IPS-11a (cell line): ENCODE measurements around the gene PGAP3.
"Not testable (repeated sequence)": the region's sequence is repeated elsewhere in the genome, so short reads cannot be mapped to it uniquely, and the experiment has no call there.

Experiments used
- H3K4me3 ChIP-seq: one replicate; pipeline ENCODE4 v1.5.1; 2013; ENCODE audit warnings: low read depth, low read length, control low read depth

The PGAP3 gene

GRCh38 chr17:39716073-39716818 lies 28.4 kb upstream of the PGAP3 start:
- no peak overlapping the region for H3K4me3 ChIP-seq

GRCh38 chr17:39715375-39716072 lies 27.7 kb upstream of the PGAP3 start:
- H3K4me3 ChIP-seq = no peak overlapping the region

GRCh38 chr17:39714234-39714633 lies 26.4 kb upstream of the PGAP3 start:
- no peak overlapping the region for H3K4me3 ChIP-seq

GRCh38 chr17:39711851-39712250 lies 24.0 kb upstream of the PGAP3 start:
- no peak overlapping the region for H3K4me3 ChIP-seq

DNA sequence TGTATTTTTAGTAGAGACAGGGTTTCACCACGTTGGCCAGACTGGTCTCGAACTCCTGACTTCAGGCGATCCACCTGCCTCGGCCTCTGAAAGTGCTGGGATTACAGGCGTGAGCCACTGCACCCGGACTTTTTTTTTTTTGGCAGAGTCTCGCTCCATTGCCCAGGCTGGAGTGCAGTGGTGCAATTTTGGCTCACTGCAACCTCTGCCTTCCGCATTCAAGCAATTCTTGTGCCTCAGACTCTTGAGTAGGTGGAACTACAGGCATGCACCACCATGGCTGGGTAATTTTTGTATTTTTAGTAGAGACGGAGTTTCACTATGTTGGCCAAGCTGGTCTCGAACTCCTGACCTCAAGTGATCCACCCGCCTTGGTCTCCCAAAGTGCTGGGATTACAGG lies 23.2 kb upstream of the PGAP3 start:
- H3K4me3 ChIP-seq = not testable (repeated sequence)

- no peak overlapping the region for H3K4me3 ChIP-seq
Observed at GRCh38 chr17:39709998-39710964, 22.4 kb upstream of the PGAP3 start.

- H3K4me3 ChIP-seq = no peak overlapping the region
Observed at GRCh38 chr17:39709319-39709997, 21.6 kb upstream of the PGAP3 start.

DNA sequence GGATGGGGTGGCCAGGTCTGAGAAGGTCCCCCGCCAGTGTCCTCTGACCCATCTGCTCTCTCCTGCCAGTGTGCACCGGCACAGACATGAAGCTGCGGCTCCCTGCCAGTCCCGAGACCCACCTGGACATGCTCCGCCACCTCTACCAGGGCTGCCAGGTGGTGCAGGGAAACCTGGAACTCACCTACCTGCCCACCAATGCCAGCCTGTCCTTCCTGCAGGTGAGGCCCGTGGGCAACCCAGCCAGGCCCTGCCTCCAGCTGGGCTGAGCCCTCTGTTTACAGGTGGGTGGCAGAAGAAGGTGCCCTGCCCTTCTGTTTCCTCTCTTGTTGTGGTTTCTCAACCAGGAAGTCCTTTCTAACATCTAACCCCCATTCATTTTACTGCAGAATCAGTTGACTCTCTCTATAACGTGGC lies 19.1 kb upstream of the PGAP3 start:
- no peak overlapping the region for H3K4me3 ChIP-seq

GRCh38 chr17:39706383-39706782 lies 18.5 kb upstream of the PGAP3 start:
- H3K4me3 ChIP-seq = no peak overlapping the region

DNA sequence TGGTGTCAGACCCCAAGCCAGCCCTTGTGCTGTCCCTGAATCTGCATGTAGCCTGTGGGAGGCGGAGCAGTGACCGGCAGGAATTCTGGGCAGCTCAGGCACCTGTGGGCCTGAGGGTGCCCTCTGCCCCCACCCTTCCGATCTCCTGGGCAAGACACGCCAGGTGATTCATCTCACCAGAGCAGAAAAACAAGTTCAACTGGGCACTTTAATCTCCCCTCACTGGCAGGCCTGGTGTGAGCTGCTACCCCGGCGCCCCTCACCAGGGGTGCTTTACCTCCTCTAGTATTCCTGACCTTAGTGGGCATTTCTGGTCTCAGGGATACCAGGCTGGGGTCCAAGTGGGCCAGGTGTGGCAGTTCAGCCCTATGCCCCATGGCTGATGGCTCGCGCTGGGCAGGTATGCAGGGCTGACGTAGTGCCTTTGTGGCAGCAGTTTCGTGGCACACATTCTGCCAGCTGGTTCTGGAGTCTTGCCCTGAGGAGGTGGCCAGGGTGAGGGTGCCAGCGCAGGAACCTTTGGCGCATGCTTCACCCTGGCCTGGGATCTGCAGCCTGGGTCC lies 18.0 kb upstream of the PGAP3 start:
- no peak overlapping the region for H3K4me3 ChIP-seq

DNA sequence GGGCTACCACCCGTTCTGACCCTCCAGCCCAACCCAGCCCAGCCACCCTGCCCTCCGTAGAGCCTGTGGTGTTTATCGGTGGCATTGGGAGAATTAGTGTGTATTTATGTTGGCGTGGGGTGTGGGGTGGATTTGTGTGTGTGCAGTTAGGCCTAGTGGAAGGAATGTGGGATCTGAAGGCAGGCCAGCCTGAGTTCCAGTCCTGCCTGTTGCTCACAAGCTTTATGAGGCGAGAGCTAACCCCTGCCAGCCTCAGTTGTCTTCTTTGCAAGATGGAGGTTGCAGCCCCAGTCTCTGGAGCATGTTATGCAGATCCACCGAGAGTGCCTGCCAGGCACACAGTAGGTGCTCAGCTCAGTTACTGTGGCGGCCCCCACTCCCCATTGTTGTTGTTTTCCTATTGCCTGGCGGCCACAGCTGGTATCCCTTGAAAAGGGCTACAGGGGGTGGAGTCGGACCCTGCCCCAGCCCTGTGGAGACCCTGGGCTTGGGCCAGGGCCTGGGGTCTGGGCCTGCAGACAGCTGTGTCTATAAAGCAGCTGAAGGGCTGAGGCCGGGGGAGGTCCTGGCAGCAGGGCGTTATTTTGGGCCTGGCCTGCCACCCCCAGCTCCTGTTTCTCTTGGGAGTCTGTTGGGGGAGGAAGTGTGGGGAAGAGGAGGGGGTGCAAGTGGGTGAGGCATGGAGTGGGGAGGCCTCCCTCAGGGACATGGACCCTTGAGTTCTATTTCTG lies 17.1 kb upstream of the PGAP3 start:
- H3K4me3 ChIP-seq = no peak overlapping the region

GRCh38 chr17:39703913-39704312 lies 16.1 kb upstream of the PGAP3 start:
- H3K4me3 ChIP-seq = no peak overlapping the region

DNA sequence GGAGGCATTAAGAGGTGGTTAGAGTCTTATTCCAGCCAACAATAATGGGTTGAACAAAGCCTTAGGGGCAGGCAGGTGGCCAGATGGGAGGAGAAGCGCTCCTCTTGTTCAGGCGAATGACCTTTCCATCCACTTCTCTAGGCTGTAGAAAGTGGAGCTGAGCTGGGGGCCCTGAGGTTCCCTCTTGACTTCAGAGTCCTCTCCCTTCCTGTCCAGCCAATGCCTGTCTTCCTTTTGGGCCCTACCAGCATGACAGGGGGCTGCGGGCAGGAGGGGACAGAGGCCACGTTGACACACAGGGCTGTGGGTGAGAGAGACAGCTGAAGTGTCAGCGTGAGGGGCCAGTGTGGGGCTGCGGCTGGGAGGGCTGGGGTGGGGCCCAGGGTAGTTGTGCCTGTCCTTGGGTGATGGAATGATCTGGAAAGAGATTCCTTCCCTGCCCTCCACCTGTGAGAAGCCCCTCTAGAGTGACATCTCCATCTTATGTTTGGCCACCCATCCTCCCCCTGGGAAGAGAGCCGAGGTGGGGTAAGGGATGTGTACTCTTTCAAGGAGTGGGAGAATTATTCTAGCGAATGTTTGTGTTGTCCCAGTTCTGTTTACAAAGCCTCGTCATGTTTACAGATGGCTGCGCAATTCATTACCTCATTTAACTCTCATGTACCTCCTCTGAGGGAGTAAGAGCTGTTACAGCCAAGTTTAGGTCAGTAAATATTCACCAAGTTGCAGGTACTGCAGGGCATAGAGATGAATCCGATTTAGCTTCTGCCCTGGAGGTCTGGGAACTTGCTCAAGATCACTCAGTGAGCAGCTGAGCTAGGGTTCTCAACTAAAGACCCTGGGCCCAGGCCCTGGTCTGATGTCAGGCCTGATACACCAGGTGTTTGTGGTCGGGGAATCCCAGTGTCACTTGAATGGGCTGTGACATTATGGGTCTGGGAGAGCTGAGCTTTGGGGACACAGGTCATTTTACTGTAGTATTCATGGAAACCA lies 15.3 kb upstream of the PGAP3 start:
- no peak overlapping the region for H3K4me3 ChIP-seq

DNA sequence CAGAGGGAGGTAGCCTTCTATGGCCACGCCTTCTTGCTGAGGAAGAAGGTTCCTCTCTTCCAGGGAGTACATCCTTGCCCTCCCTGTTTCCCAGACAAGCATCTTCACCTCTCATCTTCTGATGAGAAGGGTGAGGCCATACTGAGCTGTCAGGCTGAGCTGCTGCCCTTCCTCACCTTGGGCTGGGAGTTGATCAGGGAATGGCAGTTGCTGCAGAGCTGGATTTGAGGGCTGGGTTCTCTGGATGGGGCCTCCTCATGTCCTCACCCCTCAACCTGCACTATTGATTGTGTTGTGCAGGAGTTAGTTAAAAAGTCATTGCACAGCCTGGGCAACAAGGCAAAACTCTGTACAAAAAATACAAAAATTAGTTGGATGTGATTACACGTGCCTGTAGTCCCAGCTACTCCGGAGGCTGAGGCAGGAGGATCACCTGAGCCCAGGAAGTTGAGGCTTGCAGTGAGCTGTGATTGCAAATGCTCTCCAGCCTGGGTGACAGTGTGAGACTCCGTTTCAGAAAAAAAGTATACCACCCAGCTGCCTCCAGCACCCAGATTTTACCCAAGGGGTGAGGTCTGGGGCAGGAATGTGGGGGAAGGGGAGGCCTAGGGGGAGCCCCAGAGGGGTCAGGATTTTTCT lies 14.0 kb upstream of the PGAP3 start:
- peak overlapping the region; percentile 55 for H3K4me3 ChIP-seq

- peak overlapping the region; percentile 55 for H3K4me3 ChIP-seq
Observed at GRCh38 chr17:39701012-39701783, 13.3 kb upstream of the PGAP3 start.

- H3K4me3 ChIP-seq = peak overlapping the region; percentile 55
Observed at GRCh38 chr17:39700148-39700987, 12.5 kb upstream of the PGAP3 start.

GRCh38 chr17:39699818-39700147 lies 11.9 kb upstream of the PGAP3 start, which contains the start of gene ERBB2:
Gene ERBB2, plus strand, starts transcription at chr17:39700064. Its CDS starts 175 bp downstream, at chr17:39700239.
- peak within 1 kb of the TSS; percentile 55 for H3K4me3 ChIP-seq
